SU-DHL-6 (cell line): ENCODE results near the gene NOVA2.

Experiments
- H2AFZ ChIP-seq: fragments of 200-600 bp; sonication (generic); 2 replicates; pipeline ENCODE4 v1.6.1; 2014; ENCODE audit warnings: low read depth, mild to moderate bottlenecking, moderate library complexity, mixed read lengths, antibody characterized with exemption, low read length; ENCODE audit not compliant: severe bottlenecking
- H3F3A ChIP-seq: fragments of 200-600 bp; shearing (Covaris generic); 2 replicates; pipeline ENCODE4 v1.6.0; 2016; ENCODE audit warnings: antibody characterized with exemption, mild to moderate bottlenecking; ENCODE audit not compliant: insufficient read depth
- H3K27ac ChIP-seq: fragments of 200-600 bp; sonication (generic); 2 replicates; pipeline ENCODE4 v1.5.1; 2016; ENCODE audit warnings: low read depth, mild to moderate bottlenecking, low read length, moderate library complexity, mixed read lengths
- H3K27me3 ChIP-seq: fragments of 200-600 bp; sonication (generic), shearing (Covaris generic); 2 replicates; pipeline ENCODE4 v1.6.0; 2014; ENCODE audit warnings: mild to moderate bottlenecking, low read length
- H3K36me3 ChIP-seq: fragments of 200-600 bp; sonication (generic); 2 replicates; pipeline ENCODE4 v1.6.1; 2014; ENCODE audit warnings: mild to moderate bottlenecking, low read length, mixed read lengths
- H3K4me2 ChIP-seq: fragments of 300-600, 200-600 bp; shearing (Covaris generic), sonication (generic); 2 replicates; pipeline ENCODE4 v1.6.0; 2014; ENCODE audit warnings: low read length, low read depth, mild to moderate bottlenecking; ENCODE audit not compliant: poor library complexity, severe bottlenecking
- H3K4me3 ChIP-seq: fragments of 200-600 bp; sonication (generic); 2 replicates; pipeline ENCODE4 v1.5.1; 2014; ENCODE audit warnings: antibody characterized with exemption, low read length, mild to moderate bottlenecking, mixed read lengths; ENCODE audit not compliant: insufficient read depth, poor library complexity, severe bottlenecking
- H3K79me2 ChIP-seq: fragments of 200-600 bp; sonication (generic); 2 replicates; pipeline ENCODE4 v1.6.1; 2014; ENCODE audit warnings: mild to moderate bottlenecking, low read length, moderate library complexity; ENCODE audit not compliant: insufficient read depth
- H3K9ac ChIP-seq: fragments of 200-600 bp; sonication (generic); 2 replicates; pipeline ENCODE4 v1.7.0; 2014; ENCODE audit warnings: mild to moderate bottlenecking, low read length
- H3K9me2 ChIP-seq: fragments of 200-600 bp; sonication (generic); replicated peaks from 2 replicates; pipeline ENCODE4 v1.6.1; 2014; ENCODE audit warnings: low read length; ENCODE audit not compliant: insufficient read depth
- H3K9me3 ChIP-seq: fragments of 200-600 bp; sonication (generic); 2 replicates; pipeline ENCODE4 v1.6.1; 2014; ENCODE audit warnings: low read length, mixed read lengths; ENCODE audit not compliant: insufficient read depth
- H4K20me1 ChIP-seq: fragments of 200-600 bp; sonication (generic); 2 replicates; pipeline ENCODE4 v1.6.1; 2014; ENCODE audit warnings: low read depth, mild to moderate bottlenecking, antibody characterized with exemption, low read length, moderate library complexity, mixed read lengths
- EZH2phosphoT487 ChIP-seq: fragments of 200-600 bp; sonication (generic), shearing (Covaris generic); conservative IDR thresholded peaks from 2 replicates; pipeline ENCODE4 v1.6.1; 2018; ENCODE audit warnings: mild to moderate bottlenecking, antibody characterized with exemption, low read length, moderate library complexity, mixed read lengths
- TF ChIP-seq, protein P1 (sequence below): fragments of 200-600 bp; sonication (generic); IDR thresholded peaks from one replicate; pipeline ENCODE4 v1.5.1; 2017; ENCODE audit warnings: antibody characterized with exemption, mild to moderate bottlenecking, low read length, moderate library complexity; ENCODE audit not compliant: insufficient read depth, poor library complexity, severe bottlenecking

NOVA2 gene

DNA sequence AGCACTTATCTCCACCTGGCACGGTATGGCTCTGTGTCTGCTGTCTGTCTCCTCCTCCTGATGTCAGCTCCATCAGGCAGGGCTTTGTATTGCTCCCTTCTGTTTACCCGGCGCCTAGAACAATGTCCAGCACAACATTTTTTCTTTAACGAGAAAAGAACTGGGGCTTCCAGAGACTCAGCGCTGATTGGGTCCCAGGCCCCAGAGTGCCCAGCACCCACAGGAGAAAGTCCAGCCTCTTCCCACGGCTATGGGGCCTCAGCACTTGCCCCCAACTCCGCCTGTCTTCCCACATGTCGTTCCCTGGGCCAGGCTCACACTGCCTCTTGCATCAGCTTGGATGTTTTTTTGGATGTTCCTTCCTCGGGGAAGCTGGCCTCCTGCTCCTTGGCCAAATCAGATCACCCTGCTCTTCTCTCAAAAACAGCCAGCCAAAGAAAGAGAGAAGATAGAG, 78.1 kb downstream of the NOVA2 start:
- Histone ChIP-seq H3K9me2 (no peaks in the 10 kb centered on the region), H3F3A (no peaks in the 10 kb centered on the region), H3K27me3 (no peaks in the 10 kb centered on the region), H4K20me1 (no peaks in the 10 kb centered on the region), H3K9me3 (no peaks in the 10 kb centered on the region), H3K27ac (no peak overlapping the region), H3K4me3 (no peak overlapping the region), H3K79me2 (peaks cover 1% of the 10 kb centered on the region; the same call in 1 of the 2 replicates), H3K9ac (no peak overlapping the region), H3K4me2 (no peak overlapping the region), H3K36me3 (no peaks in the 10 kb centered on the region), H2AFZ (no peak overlapping the region)
- TF ChIP-seq, protein P1, sequence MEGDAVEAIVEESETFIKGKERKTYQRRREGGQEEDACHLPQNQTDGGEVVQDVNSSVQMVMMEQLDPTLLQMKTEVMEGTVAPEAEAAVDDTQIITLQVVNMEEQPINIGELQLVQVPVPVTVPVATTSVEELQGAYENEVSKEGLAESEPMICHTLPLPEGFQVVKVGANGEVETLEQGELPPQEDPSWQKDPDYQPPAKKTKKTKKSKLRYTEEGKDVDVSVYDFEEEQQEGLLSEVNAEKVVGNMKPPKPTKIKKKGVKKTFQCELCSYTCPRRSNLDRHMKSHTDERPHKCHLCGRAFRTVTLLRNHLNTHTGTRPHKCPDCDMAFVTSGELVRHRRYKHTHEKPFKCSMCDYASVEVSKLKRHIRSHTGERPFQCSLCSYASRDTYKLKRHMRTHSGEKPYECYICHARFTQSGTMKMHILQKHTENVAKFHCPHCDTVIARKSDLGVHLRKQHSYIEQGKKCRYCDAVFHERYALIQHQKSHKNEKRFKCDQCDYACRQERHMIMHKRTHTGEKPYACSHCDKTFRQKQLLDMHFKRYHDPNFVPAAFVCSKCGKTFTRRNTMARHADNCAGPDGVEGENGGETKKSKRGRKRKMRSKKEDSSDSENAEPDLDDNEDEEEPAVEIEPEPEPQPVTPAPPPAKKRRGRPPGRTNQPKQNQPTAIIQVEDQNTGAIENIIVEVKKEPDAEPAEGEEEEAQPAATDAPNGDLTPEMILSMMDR = no peak
- TF ChIP-seq EZH2phosphoT487 = no peak

DNA sequence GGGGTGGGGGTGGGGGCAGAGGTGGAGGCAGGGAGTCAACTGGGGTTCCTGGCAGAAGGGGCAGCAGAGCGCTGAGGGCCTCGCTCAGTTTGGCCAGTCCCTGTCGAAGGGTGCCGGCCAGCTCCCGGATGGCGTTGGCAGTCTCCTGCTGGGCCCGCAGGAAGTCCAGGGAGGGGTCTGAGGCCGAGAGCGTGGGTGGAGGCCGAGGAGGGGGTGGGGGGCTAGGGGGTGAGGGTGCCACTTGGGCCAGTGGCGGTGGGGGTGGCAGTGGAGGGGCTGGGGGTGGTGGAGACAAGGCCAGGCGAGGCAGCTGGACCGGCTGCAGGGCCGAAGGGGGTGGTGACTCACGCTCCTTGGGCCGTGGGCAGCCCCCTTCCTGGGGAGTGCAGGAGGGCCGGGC, 82.8 kb downstream of the NOVA2 start:
- no peaks in the 10 kb centered on the region for H3K27me3 ChIP-seq
- no peaks in the 10 kb centered on the region for H3K79me2 ChIP-seq
- no peak overlapping the region for H3K4me3 ChIP-seq
- no peak overlapping the region for H3K9ac ChIP-seq
- TF ChIP-seq EZH2phosphoT487 = no peak
- TF ChIP-seq, protein P1 = no peak
- no peaks in the 10 kb centered on the region for H3K9me2 ChIP-seq
- no peak overlapping the region for H2AFZ ChIP-seq
- no peak overlapping the region for H3K27ac ChIP-seq
- H3F3A ChIP-seq = peaks cover 21% of the 10 kb centered on the region
- no peaks in the 10 kb centered on the region for H3K36me3 ChIP-seq
- no peaks in the 10 kb centered on the region for H3K9me3 ChIP-seq
- no peaks in the 10 kb centered on the region for H4K20me1 ChIP-seq
- no peak overlapping the region for H3K4me2 ChIP-seq

GRCh38 chr19:45889210-45889885, 84.3 kb downstream of the NOVA2 start:
- Histone ChIP-seq H3K27ac (no peak overlapping the region), H4K20me1 (no peaks in the 10 kb centered on the region), H3K79me2 (peaks cover 11% of the 10 kb centered on the region; the same call in 1 of the 2 replicates), H3K36me3 (no peaks in the 10 kb centered on the region), H3K9me3 (no peaks in the 10 kb centered on the region), H3F3A (peaks cover 21% of the 10 kb centered on the region), H3K9ac (no peak overlapping the region), H3K27me3 (no peaks in the 10 kb centered on the region), H2AFZ (no peak overlapping the region), H3K4me3 (no peak overlapping the region), H3K9me2 (no peaks in the 10 kb centered on the region), H3K4me2 (no peak overlapping the region)
- TF ChIP-seq, protein P1 = no peak
- TF ChIP-seq EZH2phosphoT487 = no peak
